Measurements from ENCODE around the gene STYXL1. TPM values are rescaled to one million over a fixed set of nuclear protein-coding genes. Genes with fewer than 3 reads are reported as not detected.

STYXL1 gene
- total RNA-seq, 3 donors from 2014 or later, result 27.5 to 38.3 (median 28.3) TPM

GRCh38 chr7:75986147-75986781, 61.5 kb downstream of the STYXL1 start:
- H3K9me3 ChIP-seq, result no peaks in the 10 kb centered on the region
- intact Hi-C loops (cut with DNase I; ENCODE audit: low total_unique reads), result no loop called here
- H3K4me3 ChIP-seq, result no peak overlapping the region
- no peak for DNase-seq (ENCODE audit: low spot score in 2 of 2)
- H3K4me1 ChIP-seq, result peaks cover 5 to 9% of the 10 kb centered on the region in 2 donors
- peaks cover 24% of the 10 kb centered on the region for H3K36me3 ChIP-seq
- no peak overlapping the region for H3K27ac ChIP-seq
- H3K27me3 ChIP-seq, result no peaks in the 10 kb centered on the region
- TF ChIP-seq POLR2AphosphoS5 (IDR thresholded peaks at IDR 0.05) (no peak), POLR2A (IDR thresholded peaks at IDR 0.05) (no peak)

GRCh38 chr7:75985518-75986146, 62.2 kb downstream of the STYXL1 start:
- H3K27ac ChIP-seq, result no peak overlapping the region
- no peaks in the 10 kb centered on the region for H3K27me3 ChIP-seq
- H3K4me1 ChIP-seq, result peaks cover 5 to 9% of the 10 kb centered on the region in 2 donors
- intact Hi-C loops (cut with DNase I; ENCODE audit: low total_unique reads), result no loop called here
- H3K36me3 ChIP-seq, result peaks cover 24% of the 10 kb centered on the region
- no peaks in the 10 kb centered on the region for H3K9me3 ChIP-seq
- no peak overlapping the region for H3K4me3 ChIP-seq
- DNase-seq (ENCODE audit: low spot score in 2 of 2), result no peak
- TF ChIP-seq POLR2AphosphoS5 (IDR thresholded peaks at IDR 0.05), result peak in 1 of 3 donors; percentile 8
- no peak for TF ChIP-seq POLR2A (IDR thresholded peaks at IDR 0.05)
- TF ChIP-seq CTCF (IDR thresholded peaks at IDR 0.05), result no peak

GRCh38 chr7:75985009-75985517, 62.7 kb downstream of the STYXL1 start:
- no peak overlapping the region for H3K4me3 ChIP-seq
- H3K4me1 ChIP-seq, result peaks cover 5 to 9% of the 10 kb centered on the region in 2 donors
- H3K36me3 ChIP-seq, result peaks cover 24% of the 10 kb centered on the region
- no peaks in the 10 kb centered on the region for H3K27me3 ChIP-seq
- DNase-seq (ENCODE audit: low spot score in 2 of 2), result no peak
- H3K27ac ChIP-seq, result no peak overlapping the region
- H3K9me3 ChIP-seq, result no peaks in the 10 kb centered on the region
- TF ChIP-seq POLR2A (IDR thresholded peaks at IDR 0.05), result no peak
- no peak for TF ChIP-seq CTCF (IDR thresholded peaks at IDR 0.05)
- no peak for TF ChIP-seq POLR2AphosphoS5 (IDR thresholded peaks at IDR 0.05)
- intact Hi-C loops (cut with DNase I; ENCODE audit: low total_unique reads), result no loop called here

- H3K9me3 ChIP-seq, result no peaks in the 10 kb centered on the region
- H3K27ac ChIP-seq, result no peak overlapping the region
- intact Hi-C loops (cut with DNase I; ENCODE audit: low total_unique reads), result no loop called here
- TF ChIP-seq CTCF (IDR thresholded peaks at IDR 0.05) (no peak), POLR2A (IDR thresholded peaks at IDR 0.05) (no peak), POLR2AphosphoS5 (IDR thresholded peaks at IDR 0.05) (no peak)
- no peaks in the 10 kb centered on the region for H3K27me3 ChIP-seq
- H3K4me1 ChIP-seq, result peaks cover 2 to 3% of the 10 kb centered on the region in 2 donors
- DNase-seq (ENCODE audit: low spot score in 2 of 2), result no peak
- H3K4me3 ChIP-seq, result no peak overlapping the region
- H3K36me3 ChIP-seq, result peaks cover 24% of the 10 kb centered on the region
These were observed 63.4 kb downstream of the STYXL1 start for GRCh38 chr7:75984130-75985008.

GRCh38 chr7:75983471-75984129, 64.2 kb downstream of the STYXL1 start:
- no peak for DNase-seq (ENCODE audit: low spot score in 2 of 2)
- intact Hi-C loops (cut with DNase I; ENCODE audit: low total_unique reads), result no loop called here
- H3K4me3 ChIP-seq, result no peak overlapping the region
- H3K4me1 ChIP-seq, result no peaks in the 10 kb centered on the region
- peaks cover 24% of the 10 kb centered on the region for H3K36me3 ChIP-seq
- no peaks in the 10 kb centered on the region for H3K27me3 ChIP-seq
- TF ChIP-seq CTCF (IDR thresholded peaks at IDR 0.05), result no peak
- no peak for TF ChIP-seq POLR2AphosphoS5 (IDR thresholded peaks at IDR 0.05)
- TF ChIP-seq POLR2A (IDR thresholded peaks at IDR 0.05), result no peak
- H3K9me3 ChIP-seq, result no peaks in the 10 kb centered on the region
- no peak overlapping the region for H3K27ac ChIP-seq

Data from breast epithelium (tissue), 4 donors.